ENCODE measurements around the gene FGF8. TPM values are rescaled to one million over a fixed set of nuclear protein-coding genes. Genes with fewer than 3 reads are reported as not detected.

Gene FGF8
- total and polyA plus RNA-seq, 7 experiments from 2014 or later, result not detected

DNA sequence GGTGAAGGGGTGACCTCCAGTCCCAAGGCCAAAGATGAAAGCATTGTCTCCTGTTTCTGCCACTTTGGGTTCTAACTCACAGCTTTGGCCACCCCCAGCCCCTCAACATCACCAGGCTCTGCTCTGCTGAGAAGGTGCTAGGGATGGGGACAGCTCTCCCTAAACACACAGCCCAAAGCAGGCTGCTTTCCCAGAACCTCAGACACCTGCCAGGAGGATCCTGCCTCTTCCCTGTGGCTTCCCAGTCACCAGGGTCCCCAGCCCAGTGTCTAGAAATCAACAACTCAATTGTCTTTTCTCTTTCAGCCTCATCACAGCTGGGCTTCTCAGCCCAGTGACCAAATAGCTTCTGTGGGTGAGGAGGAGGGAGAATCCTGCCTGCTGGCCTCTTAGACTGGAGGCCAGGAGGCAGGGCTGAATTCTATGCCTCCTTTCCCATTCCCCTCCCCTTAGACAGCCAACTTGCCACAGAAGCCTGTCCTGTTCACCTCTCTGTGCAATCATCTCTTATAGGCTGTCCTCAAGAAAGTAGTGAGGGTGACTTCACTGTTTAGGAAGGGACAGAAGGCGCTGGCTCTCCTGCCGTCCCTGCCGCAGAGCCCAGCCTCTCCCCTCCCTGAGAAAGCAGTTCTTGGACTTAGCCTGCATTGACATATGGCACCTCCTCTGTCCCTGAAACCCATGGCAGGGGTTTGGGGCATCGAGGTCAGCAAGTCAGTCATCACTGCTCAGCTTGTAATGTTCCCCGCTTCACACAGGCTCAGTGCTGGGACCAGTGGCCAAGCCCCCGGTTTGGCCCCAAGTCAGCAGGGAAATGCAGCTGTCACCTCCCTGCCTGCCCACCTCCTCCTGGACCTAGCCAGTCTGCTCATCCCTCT, 3.7 kb downstream of the FGF8 start:
- no peak for ATAC-seq
- Mint-ChIP-seq H3K9me3 (no peaks in the 10 kb centered on the region), H3K27ac (no peak overlapping the region), H3K4me1 (peaks cover 5 to 20% (median 16%) of the 10 kb centered on the region in 7 donors), H3K4me3 (no peak overlapping the region), H3K36me3 (no peaks in the 10 kb centered on the region), H3K27me3 (peaks cover 36 to 66% (median 46%) of the 10 kb centered on the region in 5 donors)
- Histone ChIP-seq H3K36me3 (ENCODE audit: control insufficient read depth in 2 of 3, insufficient read depth in 3 of 3, low read length in 3 of 3) (no peaks in the 10 kb centered on the region), H3K4me3 (ENCODE audit: low read length) (no peak overlapping the region), H3K27ac (ENCODE audit: low read depth, low read length) (no peak overlapping the region), H3K27me3 (ENCODE audit: control insufficient read depth in 2 of 2, insufficient read depth in 2 of 2, low read length in 2 of 2) (peaks cover 5 to 21% of the 10 kb centered on the region in 2 donors), H3K4me1 (ENCODE audit: control insufficient read depth in 2 of 2, insufficient read depth in 2 of 2, low read length in 2 of 2) (peaks cover 0 to 17% of the 10 kb centered on the region in 2 donors), H3K9me3 (ENCODE audit: control insufficient read depth in 2 of 3, low read length in 3 of 3) (no peaks in the 10 kb centered on the region)
- intact Hi-C loops (cut with micrococcal nuclease), result no loop called here
- no peak for DNase-seq
- ChIA-PET CTCF (interaction anchor here (0.9 kb wide), 1 partner anchor 170 kb away, joined by 4 read pairs; no protein-coding TSS in a partner anchor), POLR2A (no interaction called here)

DNA sequence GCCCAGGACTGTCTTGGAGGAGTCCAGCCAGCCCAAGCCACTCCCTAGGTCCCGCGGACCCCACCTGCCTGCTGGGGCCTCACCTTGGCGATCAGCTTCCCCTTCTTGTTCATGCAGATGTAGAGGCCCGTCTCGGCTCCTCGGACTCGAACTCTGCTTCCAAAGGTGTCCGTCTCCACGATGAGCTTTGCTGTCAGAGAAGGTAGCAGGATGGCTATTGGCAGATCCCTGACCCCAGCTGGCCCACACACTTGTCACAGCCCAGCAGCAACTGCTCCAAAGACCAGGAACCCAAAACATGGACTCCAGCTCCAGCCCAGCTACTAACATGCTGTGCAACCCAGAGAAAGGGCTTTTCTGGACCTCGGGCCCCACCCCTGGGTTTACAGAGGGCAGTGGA, 4.5 kb downstream of the FGF8 start:
- peaks cover 34 to 67% (median 41%) of the 10 kb centered on the region in 5 donors for H3K27me3 Mint-ChIP-seq
- no peaks in the 10 kb centered on the region for H3K9me3 ChIP-seq (ENCODE audit: control insufficient read depth in 2 of 3, low read length in 3 of 3)
- no peaks in the 10 kb centered on the region for H3K9me3 Mint-ChIP-seq
- no peaks in the 10 kb centered on the region for H3K36me3 Mint-ChIP-seq
- CTCF ChIA-PET, result no interaction called here
- POLR2A ChIA-PET, result no interaction called here
- H3K27ac Mint-ChIP-seq, result no peak overlapping the region
- H3K4me3 ChIP-seq (ENCODE audit: low read length), result no peak overlapping the region
- DNase-seq, result no peak
- H3K27ac ChIP-seq (ENCODE audit: low read depth, low read length), result no peak overlapping the region
- H3K27me3 ChIP-seq (ENCODE audit: control insufficient read depth in 2 of 2, insufficient read depth in 2 of 2, low read length in 2 of 2), result peaks cover 5 to 14% of the 10 kb centered on the region in 2 donors
- H3K36me3 ChIP-seq (ENCODE audit: control insufficient read depth in 2 of 3, insufficient read depth in 3 of 3, low read length in 3 of 3), result no peaks in the 10 kb centered on the region
- ATAC-seq, result no peak
- H3K4me1 Mint-ChIP-seq, result peaks cover 3 to 20% (median 15%) of the 10 kb centered on the region in 7 donors
- H3K4me3 Mint-ChIP-seq, result no peak overlapping the region
- H3K4me1 ChIP-seq (ENCODE audit: control insufficient read depth in 2 of 2, insufficient read depth in 2 of 2, low read length in 2 of 2), result peaks cover 0 to 17% of the 10 kb centered on the region in 2 donors
- intact Hi-C loops (cut with micrococcal nuclease), result no loop called here

DNA sequence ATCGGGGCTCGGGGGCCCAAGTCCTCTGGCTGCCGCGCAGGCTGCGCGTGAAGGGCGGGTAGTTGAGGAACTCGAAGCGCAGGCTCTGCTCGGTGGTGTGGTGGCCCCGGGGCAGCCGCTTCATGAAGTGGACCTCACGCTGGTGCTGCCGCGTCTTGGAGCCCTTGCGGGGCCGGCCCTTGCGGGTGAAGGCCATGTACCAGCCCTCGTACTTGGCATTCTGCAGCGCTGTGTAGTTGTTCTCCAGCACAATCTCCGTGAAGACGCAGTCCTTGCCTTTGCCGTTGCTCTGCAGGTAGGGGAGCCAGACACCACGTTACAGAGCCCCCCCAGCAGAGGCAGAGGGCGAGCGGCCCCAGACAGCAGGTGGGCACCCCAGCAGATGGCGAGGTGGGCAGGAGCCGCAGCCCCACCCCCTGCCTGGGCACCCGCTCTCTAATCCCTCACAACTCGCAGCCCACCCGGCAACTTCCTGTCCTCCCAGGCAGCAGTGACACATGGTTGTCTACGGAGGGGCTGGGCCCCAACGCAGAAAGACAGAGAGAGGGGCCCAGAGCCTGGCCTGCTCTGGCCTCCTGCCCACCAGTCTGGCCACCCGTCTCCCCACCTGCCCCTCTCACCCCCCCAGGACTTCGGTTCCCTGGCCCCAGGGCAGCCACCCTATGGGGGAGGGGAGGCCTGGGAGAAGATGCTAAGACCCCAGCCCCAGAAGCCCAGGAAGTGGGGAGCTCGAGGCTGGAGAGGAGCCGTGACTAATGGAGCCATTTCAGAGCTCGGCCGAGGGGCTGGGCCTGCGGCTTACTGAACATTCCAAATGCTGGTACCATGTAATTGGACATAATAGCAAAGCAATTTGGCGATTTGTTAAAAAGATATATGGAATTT, 5.3 kb downstream of the FGF8 start:
- Histone ChIP-seq H3K27ac (ENCODE audit: low read depth, low read length) (no peak overlapping the region), H3K4me3 (ENCODE audit: low read length) (no peak overlapping the region), H3K4me1 (ENCODE audit: control insufficient read depth in 2 of 2, insufficient read depth in 2 of 2, low read length in 2 of 2) (peaks cover 0 to 17% of the 10 kb centered on the region in 2 donors), H3K36me3 (ENCODE audit: control insufficient read depth in 2 of 3, insufficient read depth in 3 of 3, low read length in 3 of 3) (no peaks in the 10 kb centered on the region), H3K9me3 (ENCODE audit: control insufficient read depth in 2 of 3, low read length in 3 of 3) (no peaks in the 10 kb centered on the region), H3K27me3 (ENCODE audit: control insufficient read depth in 2 of 2, insufficient read depth in 2 of 2, low read length in 2 of 2) (peaks cover 5 to 14% of the 10 kb centered on the region in 2 donors)
- intact Hi-C loops (cut with micrococcal nuclease), result no loop called here
- Mint-ChIP-seq H3K4me1 (peaks cover 3 to 20% (median 15%) of the 10 kb centered on the region in 7 donors), H3K27ac (no peak overlapping the region), H3K9me3 (no peaks in the 10 kb centered on the region), H3K36me3 (no peaks in the 10 kb centered on the region), H3K4me3 (no peak overlapping the region), H3K27me3 (peaks cover 38 to 73% (median 43%) of the 10 kb centered on the region in 5 donors)
- DNase-seq (no peak), ATAC-seq (no peak)
- CTCF ChIA-PET, result interaction anchor here (0.5 kb wide), 1 partner anchor 14 kb away, joined by 3 read pairs; no protein-coding TSS in a partner anchor
- POLR2A ChIA-PET, result no interaction called here

DNA sequence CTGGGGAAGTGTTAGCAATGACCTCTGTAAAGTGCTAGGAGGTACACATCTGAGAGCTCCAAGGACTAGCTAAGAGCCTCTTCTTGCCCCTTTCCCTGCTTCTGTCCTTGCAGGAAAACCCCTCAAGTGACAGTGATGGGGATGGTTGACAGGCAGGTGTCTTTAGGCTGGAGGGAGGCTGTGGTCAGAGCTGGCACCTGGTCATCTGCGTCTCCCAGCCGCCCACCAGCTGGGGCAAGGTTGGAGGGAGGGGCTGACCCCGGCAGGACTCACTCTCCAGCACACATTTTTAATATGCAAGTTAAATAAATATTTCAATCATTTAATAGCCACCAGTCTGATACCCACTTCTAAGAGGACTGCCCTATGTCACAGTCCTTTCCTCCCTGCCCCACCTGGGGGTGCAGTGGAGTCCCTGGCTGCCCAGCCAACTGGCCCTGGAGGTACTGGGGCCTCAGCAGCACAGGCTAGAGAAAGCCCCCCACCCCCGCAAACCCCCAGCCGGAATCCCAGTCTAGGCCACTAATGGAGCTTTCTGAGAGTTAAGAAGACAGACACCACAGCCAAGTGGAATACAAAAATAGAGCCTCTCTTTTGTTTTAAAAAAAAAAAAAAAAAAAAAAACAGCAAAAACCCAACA, 6.3 kb downstream of the FGF8 start:
- no peak overlapping the region for H3K27ac Mint-ChIP-seq
- Histone ChIP-seq H3K27ac (ENCODE audit: low read depth, low read length) (no peak overlapping the region), H3K36me3 (ENCODE audit: control insufficient read depth in 2 of 3, insufficient read depth in 3 of 3, low read length in 3 of 3) (no peaks in the 10 kb centered on the region), H3K4me1 (ENCODE audit: control insufficient read depth in 2 of 2, insufficient read depth in 2 of 2, low read length in 2 of 2) (peaks cover 0 to 8% of the 10 kb centered on the region in 2 donors), H3K4me3 (ENCODE audit: low read length) (no peak overlapping the region), H3K27me3 (ENCODE audit: control insufficient read depth in 2 of 2, insufficient read depth in 2 of 2, low read length in 2 of 2) (peaks cover 0 to 14% of the 10 kb centered on the region in 2 donors), H3K9me3 (ENCODE audit: control insufficient read depth in 2 of 3, low read length in 3 of 3) (no peaks in the 10 kb centered on the region)
- no peaks in the 10 kb centered on the region for H3K36me3 Mint-ChIP-seq
- DNase-seq (no peak), ATAC-seq (no peak)
- CTCF ChIA-PET, result no interaction called here
- no peak overlapping the region for H3K4me3 Mint-ChIP-seq
- H3K27me3 Mint-ChIP-seq, result peaks cover 38 to 73% (median 41%) of the 10 kb centered on the region in 5 donors
- intact Hi-C loops (cut with micrococcal nuclease), result no loop called here
- H3K4me1 Mint-ChIP-seq, result peaks cover 3 to 14% (median 12%) of the 10 kb centered on the region in 7 donors
- no peaks in the 10 kb centered on the region for H3K9me3 Mint-ChIP-seq
- POLR2A ChIA-PET, result no interaction called here

DNA sequence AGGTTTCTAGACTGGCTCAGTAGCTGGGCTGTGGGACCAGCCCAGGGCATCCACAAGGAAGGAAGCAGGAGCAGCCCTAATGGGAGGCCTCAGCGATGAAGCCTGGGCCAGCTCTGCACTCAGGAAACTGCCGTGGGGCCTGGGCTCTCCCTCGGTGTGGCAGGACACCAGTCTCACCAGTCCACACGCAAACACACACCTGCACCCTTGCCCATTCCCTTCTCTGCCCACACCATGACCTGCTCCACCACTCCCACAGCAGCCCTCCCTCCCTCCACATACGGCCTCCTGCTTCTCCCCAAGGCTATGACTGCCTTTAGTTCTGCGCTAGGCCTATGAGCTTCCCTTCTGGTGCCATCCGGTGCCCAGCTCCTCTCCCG, 7.1 kb downstream of the FGF8 start:
- no peak for DNase-seq
- ATAC-seq, result no peak
- CTCF ChIA-PET, result no interaction called here
- Histone ChIP-seq H3K4me1 (ENCODE audit: control insufficient read depth in 2 of 2, insufficient read depth in 2 of 2, low read length in 2 of 2) (no peaks in the 10 kb centered on the region), H3K9me3 (ENCODE audit: control insufficient read depth in 2 of 3, low read length in 3 of 3) (no peaks in the 10 kb centered on the region), H3K27me3 (ENCODE audit: control insufficient read depth in 2 of 2, insufficient read depth in 2 of 2, low read length in 2 of 2) (peaks cover 0 to 6% of the 10 kb centered on the region in 2 donors), H3K36me3 (ENCODE audit: control insufficient read depth in 2 of 3, insufficient read depth in 3 of 3, low read length in 3 of 3) (no peaks in the 10 kb centered on the region), H3K4me3 (ENCODE audit: low read length) (no peak overlapping the region), H3K27ac (ENCODE audit: low read depth, low read length) (no peak overlapping the region)
- Mint-ChIP-seq H3K9me3 (no peaks in the 10 kb centered on the region), H3K4me3 (no peak overlapping the region), H3K27ac (no peak overlapping the region), H3K27me3 (peaks cover 31 to 66% (median 32%) of the 10 kb centered on the region in 5 donors), H3K36me3 (no peaks in the 10 kb centered on the region), H3K4me1 (peaks cover 3 to 5% (median 5%) of the 10 kb centered on the region in 7 donors)
- intact Hi-C loops (cut with micrococcal nuclease), result no loop called here
- POLR2A ChIA-PET, result no interaction called here

DNA sequence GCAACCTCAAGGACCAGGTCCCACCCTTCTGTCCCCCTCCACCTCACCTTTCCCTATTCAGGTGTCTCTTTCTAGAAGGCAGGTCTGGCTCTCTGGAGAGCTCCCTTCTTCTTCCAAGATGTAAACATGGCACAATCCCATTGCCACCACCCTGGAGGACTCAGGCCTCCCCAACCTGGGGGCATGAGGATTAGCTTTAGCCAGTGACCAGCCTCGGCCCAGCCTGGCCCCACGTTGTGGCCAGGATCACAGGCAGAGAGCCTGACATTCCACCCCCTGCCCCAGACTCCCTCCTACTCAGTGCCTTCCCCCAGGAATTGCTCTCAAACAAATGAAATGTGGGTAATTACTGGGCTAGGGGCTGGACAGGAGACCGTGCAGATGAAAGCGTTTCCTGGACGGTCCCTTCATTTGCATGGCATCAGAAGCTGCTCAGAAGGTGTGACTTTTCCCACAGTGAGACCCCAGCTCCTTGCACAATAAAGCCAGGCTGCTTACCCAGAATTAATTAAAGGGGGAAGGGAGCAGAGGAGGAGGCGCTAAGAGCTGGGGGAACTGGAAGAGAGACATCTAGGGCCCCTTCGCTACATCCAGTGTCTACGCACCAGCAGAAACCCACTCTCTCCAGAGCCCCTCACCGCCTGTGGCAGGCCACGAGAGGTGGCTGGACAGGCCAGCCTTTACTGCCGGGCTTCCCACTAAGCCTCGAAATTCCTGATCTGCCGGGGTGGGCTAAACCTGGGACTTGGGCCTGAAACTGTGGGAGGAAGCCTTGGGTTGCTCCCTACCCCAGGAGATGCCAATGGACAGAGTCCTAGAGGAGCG, 7.7 kb downstream of the FGF8 start:
- Mint-ChIP-seq H3K27ac (no peak overlapping the region), H3K36me3 (no peaks in the 10 kb centered on the region), H3K4me3 (no peak overlapping the region), H3K27me3 (peaks cover 26 to 60% (median 27%) of the 10 kb centered on the region in 5 donors), H3K4me1 (no peaks in the 10 kb centered on the region), H3K9me3 (no peaks in the 10 kb centered on the region)
- Histone ChIP-seq H3K4me1 (ENCODE audit: control insufficient read depth in 2 of 2, insufficient read depth in 2 of 2, low read length in 2 of 2) (no peaks in the 10 kb centered on the region), H3K27me3 (ENCODE audit: control insufficient read depth in 2 of 2, insufficient read depth in 2 of 2, low read length in 2 of 2) (peaks cover 0 to 2% of the 10 kb centered on the region in 2 donors), H3K27ac (ENCODE audit: low read depth, low read length) (no peak overlapping the region), H3K9me3 (ENCODE audit: control insufficient read depth in 2 of 3, low read length in 3 of 3) (no peaks in the 10 kb centered on the region), H3K4me3 (ENCODE audit: low read length) (no peak overlapping the region), H3K36me3 (ENCODE audit: control insufficient read depth in 2 of 3, insufficient read depth in 3 of 3, low read length in 3 of 3) (no peaks in the 10 kb centered on the region)
- POLR2A ChIA-PET, result no interaction called here
- CTCF ChIA-PET, result interaction anchor here (0.6 kb wide), 1 partner anchor 69 kb away, joined by 4 read pairs; no protein-coding TSS in a partner anchor
- DNase-seq, result no peak
- intact Hi-C loops (cut with micrococcal nuclease), result no loop called here
- no peak for ATAC-seq

Measured in naive thymus-derived CD4-positive, alpha-beta T cell (primary cell).